H9 (cell line): ENCODE results near the gene MFSD6. TPM values are rescaled to one million over a fixed set of nuclear protein-coding genes. Genes with fewer than 3 reads are reported as not detected.

Source experiments
- DNase-seq: peaks from one replicate; pipeline ENCODE4 v3.0.0-alpha.2; 2017
- H2AFZ ChIP-seq: one replicate; pipeline ENCODE4 v1.6.1; 2013; ENCODE audit warnings: mild to moderate bottlenecking, low read length, control low read depth, moderate library complexity
- H2AK5ac ChIP-seq: 2 replicates; pipeline ENCODE4 v1.6.1; 2013; ENCODE audit warnings: low read length, control low read depth, mixed read lengths; ENCODE audit not compliant: insufficient read length
- H2BK120ac ChIP-seq: one replicate; pipeline ENCODE4 v1.6.1; 2013; ENCODE audit warnings: low read depth, mild to moderate bottlenecking, low read length, control low read depth, inconsistent platforms; ENCODE audit not compliant: poor library complexity, severe bottlenecking
- H2BK12ac ChIP-seq: 2 replicates; pipeline ENCODE4 v1.6.1; 2013; ENCODE audit warnings: low read length, control low read depth, mixed read lengths, low read depth; ENCODE audit not compliant: insufficient read length
- H2BK15ac ChIP-seq: 2 replicates; pipeline ENCODE4 v1.6.1; 2013; ENCODE audit warnings: low read depth, low read length, control low read depth
- H2BK20ac ChIP-seq: one replicate; pipeline ENCODE4 v1.6.1; 2013; ENCODE audit warnings: low read depth, mild to moderate bottlenecking, low read length, control low read depth, inconsistent platforms; ENCODE audit not compliant: poor library complexity, severe bottlenecking
- H2BK5ac ChIP-seq: 2 replicates; pipeline ENCODE4 v1.6.1; 2013; ENCODE audit warnings: low read length, control low read depth, mixed read lengths; ENCODE audit not compliant: insufficient read length
- H3K14ac ChIP-seq: 2 replicates; pipeline ENCODE4 v1.6.1; 2013; ENCODE audit warnings: low read length, control low read depth; ENCODE audit not compliant: insufficient read depth
- H3K18ac ChIP-seq: 2 replicates; pipeline ENCODE4 v1.6.1; 2013; ENCODE audit warnings: low read depth, mild to moderate bottlenecking, mixed read lengths, low read length, control low read depth; ENCODE audit not compliant: insufficient read length
- H3K23ac ChIP-seq: 2 replicates; pipeline ENCODE4 v1.6.1; 2013; ENCODE audit warnings: low read length, control low read depth, mixed read lengths, low read depth; ENCODE audit not compliant: insufficient read length
- H3K23me2 ChIP-seq: 2 replicates; pipeline ENCODE4 v1.6.1; 2013; ENCODE audit warnings: low read depth, mild to moderate bottlenecking, mixed read lengths, low read length, control low read depth; ENCODE audit not compliant: insufficient read length, poor library complexity, severe bottlenecking
- H3K27ac ChIP-seq: 2 replicates; pipeline ENCODE4 v1.5.1; 2013; ENCODE audit warnings: low read length, control low read depth, mixed read lengths, low read depth; ENCODE audit not compliant: insufficient read length
- H3K27me3 ChIP-seq: 2 replicates; pipeline ENCODE4 v1.6.1; 2013; ENCODE audit warnings: low read length, control low read depth, inconsistent platforms; ENCODE audit not compliant: insufficient read depth
- H3K4ac ChIP-seq: 2 replicates; pipeline ENCODE4 v1.6.1; 2013; ENCODE audit warnings: low read depth, mild to moderate bottlenecking, control low read depth, inconsistent platforms, low read length, moderate library complexity
- H3K4me1 ChIP-seq: 2 replicates; pipeline ENCODE4 v1.6.1; 2013; ENCODE audit warnings: low read length, control low read depth, inconsistent platforms; ENCODE audit not compliant: insufficient read depth
- H3K4me2 ChIP-seq: 2 replicates; pipeline ENCODE4 v1.6.1; 2013; ENCODE audit warnings: low read length, control low read depth, mixed read lengths; ENCODE audit not compliant: insufficient read length, insufficient read depth
- H3K56ac ChIP-seq: 2 replicates; pipeline ENCODE4 v1.6.1; 2013; ENCODE audit warnings: low read depth, mild to moderate bottlenecking, mixed read lengths, low read length, control low read depth; ENCODE audit not compliant: insufficient read length
- H3K79me1 ChIP-seq: 2 replicates; pipeline ENCODE4 v1.6.1; 2013; ENCODE audit warnings: low read depth, mild to moderate bottlenecking, moderate library complexity, low read length, control low read depth, inconsistent platforms; ENCODE audit not compliant: insufficient read depth, poor library complexity, severe bottlenecking
- H3K79me2 ChIP-seq: 2 replicates; pipeline ENCODE4 v1.6.1; 2013; ENCODE audit warnings: low read length, control low read depth, inconsistent platforms; ENCODE audit not compliant: insufficient read depth
- H3K9ac ChIP-seq: 2 replicates; pipeline ENCODE4 v1.6.1; 2013; ENCODE audit warnings: low read length, control low read depth, mixed read lengths; ENCODE audit not compliant: insufficient read length; ENCODE audit errors: extremely low read depth
- H3K9me3 ChIP-seq: one replicate; pipeline ENCODE4 v1.6.1; 2013; ENCODE audit warnings: low read depth, low read length, inconsistent platforms; ENCODE audit not compliant: control insufficient read depth
- H3T11ph ChIP-seq: one replicate; pipeline ENCODE4 v1.6.1; 2013; ENCODE audit warnings: mild to moderate bottlenecking, low read length, control low read depth, inconsistent platforms
- H4K20me1 ChIP-seq: one replicate; pipeline ENCODE4 v1.6.1; 2013; ENCODE audit not compliant: control insufficient read depth, insufficient read length, insufficient read depth
- H4K5ac ChIP-seq: 2 replicates; pipeline ENCODE4 v1.6.1; 2013; ENCODE audit warnings: low read depth, mild to moderate bottlenecking, mixed read lengths, low read length, control low read depth; ENCODE audit not compliant: insufficient read length
- H4K8ac ChIP-seq: replicated peaks from 2 replicates; pipeline ENCODE4 v1.6.1; 2013; ENCODE audit warnings: low read length, control low read depth, mixed read lengths, low read depth; ENCODE audit not compliant: insufficient read length
- H4K91ac ChIP-seq: 2 replicates; pipeline ENCODE4 v1.6.1; 2013; ENCODE audit warnings: low read depth, mild to moderate bottlenecking, moderate library complexity, mixed read lengths, low read length, control low read depth; ENCODE audit not compliant: insufficient read length
- H3K27ac Mint-ChIP-seq, 3 experiments: 2 replicates in 2 of 3; 3 replicates in 1 of 3; pipeline ENCODE4 v1.8.0; 2020 to 2021; ENCODE audit warnings: mixed read lengths in 3 of 3, mild to moderate bottlenecking in 1 of 3, moderate library complexity in 1 of 3
- H3K27me3 Mint-ChIP-seq: 2 replicates; pipeline ENCODE4 v1.8.0; 2021; ENCODE audit warnings: low read depth, mild to moderate bottlenecking, moderate library complexity, mixed read lengths
- H3K36me3 Mint-ChIP-seq, 3 experiments: 2 replicates in 2 of 3; 3 replicates in 1 of 3; pipeline ENCODE4 v1.8.0; 2020 to 2021; ENCODE audit warnings: low read depth in 3 of 3, mixed read lengths in 3 of 3; ENCODE audit not compliant: insufficient read depth in 1 of 3
- H3K4me1 Mint-ChIP-seq, 2 experiments: 2 replicates each; pipeline ENCODE4 v1.8.0; 2020; ENCODE audit warnings: mixed read lengths in 2 of 2
- H3K4me3 Mint-ChIP-seq, 2 experiments: 2 replicates in 1 of 2; 3 replicates in 1 of 2; pipeline ENCODE4 v1.8.0; 2020 to 2021; ENCODE audit warnings: mild to moderate bottlenecking in 2 of 2, mixed read lengths in 2 of 2, moderate library complexity in 1 of 2
- H3K9me3 Mint-ChIP-seq, 2 experiments: 2 replicates in 1 of 2; 3 replicates in 1 of 2; pipeline ENCODE4 v1.8.0; 2020; ENCODE audit warnings: mild to moderate bottlenecking in 2 of 2, mixed read lengths in 2 of 2, moderate library complexity in 1 of 2
- total RNA-seq: library from RNA; stranded (reverse); gene quantifications from 2 replicates; pipeline ENCODE4 v1.2.1, GENCODE V29; 2021
- TF ChIP-seq, protein P1 (sequence below): fragments of 200-600 bp; sonication (generic); conservative IDR thresholded peaks from 3 replicates; pipeline ENCODE4 v1.8.0; 2021; ENCODE audit warnings: antibody characterized with exemption, mild to moderate bottlenecking

MFSD6 gene
- total RNA-seq, 1 experiment from 2014 or later, result 4.0 TPM

DNA sequence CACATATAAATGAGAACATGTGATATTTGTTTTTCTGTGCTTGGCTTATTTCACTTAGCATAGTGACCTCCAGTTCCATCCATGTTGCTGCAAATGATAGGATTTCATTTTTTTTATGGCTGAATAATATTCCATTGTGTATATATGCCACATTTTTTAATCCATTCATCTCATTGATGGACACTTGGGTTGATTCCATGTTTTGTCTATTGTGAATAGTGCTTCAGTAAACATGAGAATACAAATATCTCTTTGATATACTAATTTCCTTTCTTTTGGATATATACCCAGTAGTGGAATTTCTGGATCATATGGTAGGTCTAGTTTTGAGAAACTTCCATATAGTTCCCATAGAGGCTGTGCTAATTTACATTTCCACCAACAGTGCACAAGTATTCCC is 130.0 kb downstream of the MFSD6 start:
- Histone ChIP-seq H2AK5ac (no peak overlapping the region), H2BK12ac (no peak overlapping the region), H3K14ac (no peak overlapping the region), H3K4me2 (no peak overlapping the region), H2BK120ac (no peak overlapping the region), H3K4me1 (peaks cover 3% of the 10 kb centered on the region; the same call in 1 of the 2 replicates), H2BK5ac (no peak overlapping the region), H3K23me2 (peaks cover 10% of the 10 kb centered on the region), H2AFZ (no peak overlapping the region), H3K18ac (no peak overlapping the region), H3K4ac (no peak overlapping the region), H4K91ac (no peak overlapping the region), H3K79me1 (no peaks in the 10 kb centered on the region), H4K8ac (no peak overlapping the region), H3K27ac (no peak overlapping the region), H4K20me1 (no peaks in the 10 kb centered on the region), H2BK20ac (no peak overlapping the region), H3K27me3 (no peaks in the 10 kb centered on the region), H4K5ac (no peak overlapping the region), H2BK15ac (no peak overlapping the region), H3K79me2 (no peaks in the 10 kb centered on the region), H3K9ac (no peak overlapping the region), H3K9me3 (no peaks in the 10 kb centered on the region), H3K56ac (no peak overlapping the region), H3T11ph (no peak overlapping the region), H3K23ac (no peak overlapping the region)
- H3K27ac Mint-ChIP-seq, result no peak overlapping the region
- peaks cover 50% of the 10 kb centered on the region in 2 experiments for H3K9me3 Mint-ChIP-seq
- H3K27me3 Mint-ChIP-seq, result no peaks in the 10 kb centered on the region; the same call in 1 of the 2 replicates
- no peak overlapping the region for H3K4me3 Mint-ChIP-seq
- H3K4me1 Mint-ChIP-seq, result peaks cover 24 to 31% of the 10 kb centered on the region in 2 experiments
- DNase-seq, result no peak
- H3K36me3 Mint-ChIP-seq, result peaks cover 36 to 56% (median 40%) of the 10 kb centered on the region in 3 experiments
- TF ChIP-seq, protein P1, sequence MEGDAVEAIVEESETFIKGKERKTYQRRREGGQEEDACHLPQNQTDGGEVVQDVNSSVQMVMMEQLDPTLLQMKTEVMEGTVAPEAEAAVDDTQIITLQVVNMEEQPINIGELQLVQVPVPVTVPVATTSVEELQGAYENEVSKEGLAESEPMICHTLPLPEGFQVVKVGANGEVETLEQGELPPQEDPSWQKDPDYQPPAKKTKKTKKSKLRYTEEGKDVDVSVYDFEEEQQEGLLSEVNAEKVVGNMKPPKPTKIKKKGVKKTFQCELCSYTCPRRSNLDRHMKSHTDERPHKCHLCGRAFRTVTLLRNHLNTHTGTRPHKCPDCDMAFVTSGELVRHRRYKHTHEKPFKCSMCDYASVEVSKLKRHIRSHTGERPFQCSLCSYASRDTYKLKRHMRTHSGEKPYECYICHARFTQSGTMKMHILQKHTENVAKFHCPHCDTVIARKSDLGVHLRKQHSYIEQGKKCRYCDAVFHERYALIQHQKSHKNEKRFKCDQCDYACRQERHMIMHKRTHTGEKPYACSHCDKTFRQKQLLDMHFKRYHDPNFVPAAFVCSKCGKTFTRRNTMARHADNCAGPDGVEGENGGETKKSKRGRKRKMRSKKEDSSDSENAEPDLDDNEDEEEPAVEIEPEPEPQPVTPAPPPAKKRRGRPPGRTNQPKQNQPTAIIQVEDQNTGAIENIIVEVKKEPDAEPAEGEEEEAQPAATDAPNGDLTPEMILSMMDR, result no peak
